Liver (tissue), 9 donors: Measurements from ENCODE around the gene ISG15. TPM values are rescaled to one million over a fixed set of nuclear protein-coding genes. Genes with fewer than 3 reads are reported as not detected.

Experiments
- DNase-seq: peaks from one replicate; pipeline ENCODE4 v3.0.0-alpha.2; 2017; ENCODE audit warnings: low spot score
- H3K27ac ChIP-seq, 2 donors: one replicate each; pipeline ENCODE4 v1.7.0; 2013; ENCODE audit warnings: inconsistent platforms in 2 of 2, low read length in 2 of 2, control low read depth in 1 of 2, low read depth in 1 of 2, mild to moderate bottlenecking in 1 of 2
- H3K27me3 ChIP-seq, 4 donors: one replicate each; pipeline versions ENCODE4 v1.6.1 to v1.7.0; 2013; ENCODE audit warnings: low read length in 3 of 4, inconsistent platforms in 1 of 4, mild to moderate bottlenecking in 1 of 4, moderate library complexity in 1 of 4; ENCODE audit not compliant: control insufficient read depth in 4 of 4, insufficient read depth in 4 of 4
- H3K36me3 ChIP-seq, 4 donors: one replicate each; pipeline versions ENCODE4 v1.6.1 to v1.7.0; 2013; ENCODE audit warnings: low read length in 3 of 4, mild to moderate bottlenecking in 3 of 4, low read depth in 1 of 4, moderate library complexity in 1 of 4; ENCODE audit not compliant: control insufficient read depth in 4 of 4, insufficient read depth in 3 of 4
- H3K4me1 ChIP-seq, 4 donors: one replicate each; pipeline versions ENCODE4 v1.6.1 to v1.7.0; 2013; ENCODE audit warnings: low read length in 3 of 4, mild to moderate bottlenecking in 3 of 4, moderate library complexity in 1 of 4; ENCODE audit not compliant: control insufficient read depth in 4 of 4, insufficient read depth in 4 of 4
- H3K4me3 ChIP-seq, 3 donors: one replicate each; pipeline versions ENCODE4 v1.6.1 to v1.7.0; 2013; ENCODE audit warnings: low read length in 3 of 3, control low read depth in 1 of 3, low read depth in 1 of 3, mild to moderate bottlenecking in 1 of 3
- H3K9ac ChIP-seq, 2 donors: one replicate each; pipeline ENCODE4 v1.7.0; 2013; ENCODE audit warnings: low read length in 2 of 2, mild to moderate bottlenecking in 2 of 2, moderate library complexity in 2 of 2, control low read depth in 1 of 2, low read depth in 1 of 2
- H3K9me3 ChIP-seq, 4 donors: one replicate each; pipeline versions ENCODE4 v1.6.1 to v1.7.0; 2013; ENCODE audit warnings: low read length in 3 of 4; ENCODE audit not compliant: control insufficient read depth in 4 of 4
- FOXA1 ChIP-seq: IDR thresholded peaks from 2 replicates; pipeline ENCODE4 v1.6.1; 2016; ENCODE audit warnings: antibody characterized with exemption
- GABPA ChIP-seq, 2 donors: IDR thresholded peaks in 1 of 2; conservative IDR thresholded peaks in 1 of 2; 2 replicates each; pipeline ENCODE4 v1.6.1; 2016; ENCODE audit warnings: antibody characterized with exemption in 2 of 2, mild to moderate bottlenecking in 1 of 2, moderate library complexity in 1 of 2
- JUND ChIP-seq, 2 donors: IDR thresholded peaks; 2 replicates each; pipeline ENCODE4 v1.6.1; 2016; ENCODE audit warnings: antibody characterized with exemption in 2 of 2
- NR2F2 ChIP-seq: IDR thresholded peaks from 2 replicates; pipeline ENCODE4 v1.6.1; 2016; ENCODE audit warnings: antibody characterized with exemption
- SP1 ChIP-seq: IDR thresholded peaks from 2 replicates; pipeline ENCODE4 v1.6.1; 2018; ENCODE audit warnings: antibody characterized with exemption, mild to moderate bottlenecking
- TAF1 ChIP-seq: conservative IDR thresholded peaks from 2 replicates; pipeline ENCODE4 v1.6.1; 2016; ENCODE audit warnings: antibody characterized with exemption, mild to moderate bottlenecking
- YY1 ChIP-seq: IDR thresholded peaks from 2 replicates; pipeline ENCODE4 v1.6.1; 2016; ENCODE audit warnings: antibody characterized with exemption, mild to moderate bottlenecking
- WGBS: extraction: QIAGEN DNeasy Blood & Tissue Kit; methylation state at CpG from one replicate; pipeline ENCODE4 v1.1.7; 2013; 5-methylcytosine and 5-hydroxymethylcytosine counted together
- polyA plus RNA-seq, 2 donors: library from polyadenylated mRNA; stranded (reverse) in 1 of 2; unstranded in 1 of 2; fragments of 200-250 nt in 1 of 2; fragments of >200 nt in 1 of 2; fragmentation: Nextera tagmentation in 1 of 2; extraction: Ambion mirVana in 1 of 2; gene quantifications; one replicate each; pipeline versions ENCODE4 v1.2.1 to v1.2.3, GENCODE V29; 2013 to 2015
- total RNA-seq, 2 donors: library from RNA; depleted of rRNA; stranded (reverse); fragments of >200 nt; gene quantifications; one replicate each; pipeline ENCODE4 v1.2.3, GENCODE V29; 2014
- TF ChIP-seq, protein P1 (sequence below): fragments of 150-350 bp; IDR thresholded peaks from 2 replicates; pipeline ENCODE4 v1.5.1; 2017; ENCODE audit warnings: improper control_type of control experiment, low read depth, low read length; ENCODE audit not compliant: missing input control
- TF ChIP-seq, protein P2 (sequence below): IDR thresholded peaks from 2 replicates; pipeline ENCODE4 v1.6.1; 2016; ENCODE audit warnings: antibody characterized with exemption, mild to moderate bottlenecking
- TF ChIP-seq, protein P3 (sequence below): IDR thresholded peaks from 2 replicates; pipeline ENCODE4 v1.6.1; 2016; ENCODE audit warnings: antibody characterized with exemption
- donor health status: healthy.
- donor health status: healthy.
- donor health status: healthy.
- donor health status: healthy.
- donor health status: healthy.

ISG15 gene
- total and polyA plus RNA-seq, 4 donors: 9.3 to 89.4 (median 56.5) TPM

GRCh38 chr1:1047963-1048362 is 34.7 kb downstream of the ISG15 start (continued):
- TF ChIP-seq, protein P1, sequence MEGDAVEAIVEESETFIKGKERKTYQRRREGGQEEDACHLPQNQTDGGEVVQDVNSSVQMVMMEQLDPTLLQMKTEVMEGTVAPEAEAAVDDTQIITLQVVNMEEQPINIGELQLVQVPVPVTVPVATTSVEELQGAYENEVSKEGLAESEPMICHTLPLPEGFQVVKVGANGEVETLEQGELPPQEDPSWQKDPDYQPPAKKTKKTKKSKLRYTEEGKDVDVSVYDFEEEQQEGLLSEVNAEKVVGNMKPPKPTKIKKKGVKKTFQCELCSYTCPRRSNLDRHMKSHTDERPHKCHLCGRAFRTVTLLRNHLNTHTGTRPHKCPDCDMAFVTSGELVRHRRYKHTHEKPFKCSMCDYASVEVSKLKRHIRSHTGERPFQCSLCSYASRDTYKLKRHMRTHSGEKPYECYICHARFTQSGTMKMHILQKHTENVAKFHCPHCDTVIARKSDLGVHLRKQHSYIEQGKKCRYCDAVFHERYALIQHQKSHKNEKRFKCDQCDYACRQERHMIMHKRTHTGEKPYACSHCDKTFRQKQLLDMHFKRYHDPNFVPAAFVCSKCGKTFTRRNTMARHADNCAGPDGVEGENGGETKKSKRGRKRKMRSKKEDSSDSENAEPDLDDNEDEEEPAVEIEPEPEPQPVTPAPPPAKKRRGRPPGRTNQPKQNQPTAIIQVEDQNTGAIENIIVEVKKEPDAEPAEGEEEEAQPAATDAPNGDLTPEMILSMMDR: no peak
- TF ChIP-seq, protein P2, sequence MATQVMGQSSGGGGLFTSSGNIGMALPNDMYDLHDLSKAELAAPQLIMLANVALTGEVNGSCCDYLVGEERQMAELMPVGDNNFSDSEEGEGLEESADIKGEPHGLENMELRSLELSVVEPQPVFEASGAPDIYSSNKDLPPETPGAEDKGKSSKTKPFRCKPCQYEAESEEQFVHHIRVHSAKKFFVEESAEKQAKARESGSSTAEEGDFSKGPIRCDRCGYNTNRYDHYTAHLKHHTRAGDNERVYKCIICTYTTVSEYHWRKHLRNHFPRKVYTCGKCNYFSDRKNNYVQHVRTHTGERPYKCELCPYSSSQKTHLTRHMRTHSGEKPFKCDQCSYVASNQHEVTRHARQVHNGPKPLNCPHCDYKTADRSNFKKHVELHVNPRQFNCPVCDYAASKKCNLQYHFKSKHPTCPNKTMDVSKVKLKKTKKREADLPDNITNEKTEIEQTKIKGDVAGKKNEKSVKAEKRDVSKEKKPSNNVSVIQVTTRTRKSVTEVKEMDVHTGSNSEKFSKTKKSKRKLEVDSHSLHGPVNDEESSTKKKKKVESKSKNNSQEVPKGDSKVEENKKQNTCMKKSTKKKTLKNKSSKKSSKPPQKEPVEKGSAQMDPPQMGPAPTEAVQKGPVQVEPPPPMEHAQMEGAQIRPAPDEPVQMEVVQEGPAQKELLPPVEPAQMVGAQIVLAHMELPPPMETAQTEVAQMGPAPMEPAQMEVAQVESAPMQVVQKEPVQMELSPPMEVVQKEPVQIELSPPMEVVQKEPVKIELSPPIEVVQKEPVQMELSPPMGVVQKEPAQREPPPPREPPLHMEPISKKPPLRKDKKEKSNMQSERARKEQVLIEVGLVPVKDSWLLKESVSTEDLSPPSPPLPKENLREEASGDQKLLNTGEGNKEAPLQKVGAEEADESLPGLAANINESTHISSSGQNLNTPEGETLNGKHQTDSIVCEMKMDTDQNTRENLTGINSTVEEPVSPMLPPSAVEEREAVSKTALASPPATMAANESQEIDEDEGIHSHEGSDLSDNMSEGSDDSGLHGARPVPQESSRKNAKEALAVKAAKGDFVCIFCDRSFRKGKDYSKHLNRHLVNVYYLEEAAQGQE: no peak

DNA sequence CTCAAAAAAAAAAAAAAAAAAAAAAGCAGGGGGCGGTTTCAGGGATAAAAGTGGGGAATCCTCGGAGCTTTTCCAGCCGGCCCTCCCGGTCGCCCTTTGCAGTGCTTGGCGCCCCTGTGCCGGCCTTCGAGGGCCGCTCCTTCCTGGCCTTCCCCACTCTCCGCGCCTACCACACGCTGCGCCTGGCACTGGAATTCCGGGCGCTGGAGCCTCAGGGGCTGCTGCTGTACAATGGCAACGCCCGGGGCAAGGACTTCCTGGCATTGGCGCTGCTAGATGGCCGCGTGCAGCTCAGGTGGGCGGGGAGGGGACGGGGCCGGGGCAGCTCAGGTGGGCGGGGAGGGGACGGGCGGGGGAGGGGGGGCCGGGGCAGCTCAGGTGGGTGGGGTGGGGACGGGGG is 35.5 kb downstream of the ISG15 start:
- H3K27me3 ChIP-seq: no peaks in the 10 kb centered on the region
- no peak for DNase-seq
- no peak overlapping the region for H3K27ac ChIP-seq
- H3K4me1 ChIP-seq: no peaks in the 10 kb centered on the region
- 90% methylated on average over 28 of the region's 28 CpGs for WGBS
- no peak overlapping the region for H3K9ac ChIP-seq
- no peak overlapping the region for H3K4me3 ChIP-seq
- H3K9me3 ChIP-seq: no peaks in the 10 kb centered on the region
- TF ChIP-seq, protein P2: no peak
- TF ChIP-seq FOXA1: no peak
- TF ChIP-seq GABPA (IDR thresholded peaks at IDR 0.05 in 1 of 2, conservative IDR thresholded peaks at IDR 0.05 in 1 of 2): no peak
- TF ChIP-seq SP1: no peak
- no peak for TF ChIP-seq NR2F2
- TF ChIP-seq JUND (IDR thresholded peaks at IDR 0.05): no peak
- TF ChIP-seq, protein P3, sequence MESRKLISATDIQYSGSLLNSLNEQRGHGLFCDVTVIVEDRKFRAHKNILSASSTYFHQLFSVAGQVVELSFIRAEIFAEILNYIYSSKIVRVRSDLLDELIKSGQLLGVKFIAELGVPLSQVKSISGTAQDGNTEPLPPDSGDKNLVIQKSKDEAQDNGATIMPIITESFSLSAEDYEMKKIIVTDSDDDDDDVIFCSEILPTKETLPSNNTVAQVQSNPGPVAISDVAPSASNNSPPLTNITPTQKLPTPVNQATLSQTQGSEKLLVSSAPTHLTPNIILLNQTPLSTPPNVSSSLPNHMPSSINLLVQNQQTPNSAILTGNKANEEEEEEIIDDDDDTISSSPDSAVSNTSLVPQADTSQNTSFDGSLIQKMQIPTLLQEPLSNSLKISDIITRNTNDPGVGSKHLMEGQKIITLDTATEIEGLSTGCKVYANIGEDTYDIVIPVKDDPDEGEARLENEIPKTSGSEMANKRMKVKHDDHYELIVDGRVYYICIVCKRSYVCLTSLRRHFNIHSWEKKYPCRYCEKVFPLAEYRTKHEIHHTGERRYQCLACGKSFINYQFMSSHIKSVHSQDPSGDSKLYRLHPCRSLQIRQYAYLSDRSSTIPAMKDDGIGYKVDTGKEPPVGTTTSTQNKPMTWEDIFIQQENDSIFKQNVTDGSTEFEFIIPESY: no peak
- TF ChIP-seq, protein P1: no peak
- TF ChIP-seq TAF1: no peak
- no peak for TF ChIP-seq YY1
- H3K36me3 ChIP-seq: peaks cover 0 to 31% (median 9%) of the 10 kb centered on the region in 4 donors
